GM12874 (cell line): ENCODE measurements around the gene PON3.

Experiments used
- CTCF ChIP-seq: IDR thresholded peaks from 2 replicates; pipeline ENCODE4 v1.5.1; 2011; ENCODE audit warnings: low read depth, mild to moderate bottlenecking, control low read depth, low read length, moderate library complexity; ENCODE audit not compliant: insufficient read depth

Gene PON3

GRCh38 chr7:95395755-95396135, 430 bp downstream of the PON3 start:
- no peak for TF ChIP-seq CTCF

- no peak for TF ChIP-seq CTCF
These were observed 1.8 kb downstream of the PON3 start for GRCh38 chr7:95394370-95394769.

GRCh38 chr7:95391761-95392160, 4.4 kb downstream of the PON3 start:
- no peak for TF ChIP-seq CTCF

- TF ChIP-seq CTCF, result no peak
These were observed 6.7 kb downstream of the PON3 start for GRCh38 chr7:95389516-95389915.

GRCh38 chr7:95376632-95377400, 19.4 kb downstream of the PON3 start:
- no peak for TF ChIP-seq CTCF

- no peak for TF ChIP-seq CTCF
These were observed 20.5 kb downstream of the PON3 start for GRCh38 chr7:95375591-95376257.

- TF ChIP-seq CTCF, result no peak
These were observed 22.9 kb downstream of the PON3 start for GRCh38 chr7:95373323-95373722.
